K562 treated with DMSO at 1 percent for 12 hours (cell line): ENCODE measurements around the gene PSPN. TPM values are rescaled to one million over a fixed set of nuclear protein-coding genes. Genes with fewer than 3 reads are reported as not detected.

ENCODE experiments used
- total RNA-seq: library from RNA; unstranded; fragments of 300-600 nt; gene quantifications from 2 replicates; pipeline ENCODE4 v1.2.3, GENCODE V29; 2022; ENCODE audit not compliant: insufficient read depth

Gene PSPN, protein sequence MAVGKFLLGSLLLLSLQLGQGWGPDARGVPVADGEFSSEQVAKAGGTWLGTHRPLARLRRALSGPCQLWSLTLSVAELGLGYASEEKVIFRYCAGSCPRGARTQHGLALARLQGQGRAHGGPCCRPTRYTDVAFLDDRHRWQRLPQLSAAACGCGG
- 3.5 and 3.9 TPM in 2 replicates for total RNA-seq

GRCh38 chr19:6375411-6376010, at the start of gene PSPN:
Gene PSPN (minus strand): TSS chr19:6375933. CDS start chr19:6375849, 84 bp downstream.

GRCh38 chr19:6424195-6424938, 48.6 kb upstream of the PSPN start, which contains the start of gene KHSRP:
Gene KHSRP (minus strand): TSS chr19:6424811. CDS start chr19:6424701, 110 bp downstream.

DNA sequence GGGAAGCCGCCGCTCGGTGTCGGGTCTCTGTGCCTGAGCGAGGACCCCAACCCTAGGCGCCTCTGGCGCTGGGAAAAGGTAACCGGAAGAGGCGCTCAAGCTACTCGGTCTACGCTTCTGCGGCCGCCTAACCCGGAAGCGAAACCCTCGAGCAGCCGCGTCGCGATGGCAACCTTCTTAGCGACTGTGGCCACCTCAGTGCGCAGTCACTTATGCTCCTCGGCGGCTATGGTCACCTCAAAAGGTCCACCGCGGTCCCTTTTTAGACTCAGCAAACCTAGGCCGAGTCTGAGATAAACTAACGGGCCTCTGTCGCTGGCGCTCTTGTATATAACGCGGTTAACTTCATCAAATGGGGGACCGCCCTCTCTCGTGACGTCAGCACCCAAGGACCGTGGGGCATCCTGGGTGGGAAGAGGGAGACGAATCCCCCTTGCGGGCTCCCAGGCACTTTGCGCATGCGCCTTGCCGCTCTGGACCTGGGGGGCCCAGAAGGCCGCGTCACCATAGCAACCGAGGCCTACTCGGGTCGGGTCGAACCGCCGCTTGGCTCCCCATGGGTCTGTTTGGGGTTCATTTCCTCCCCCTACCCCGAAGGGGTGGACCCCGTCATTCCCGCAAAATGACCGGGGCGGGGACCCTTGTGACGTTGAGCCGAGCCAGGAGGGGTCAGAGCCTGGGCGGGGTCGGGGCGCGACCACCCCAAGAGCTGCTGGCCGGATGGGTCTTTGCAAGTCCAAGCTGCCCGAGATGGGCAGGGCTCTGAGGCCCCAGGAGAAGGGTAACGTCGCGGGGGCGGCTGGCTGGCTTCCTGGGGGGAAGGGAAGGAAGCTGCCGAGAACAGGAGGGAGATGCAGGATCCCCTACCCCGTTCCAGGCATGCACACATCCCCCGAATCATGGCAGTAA, 17.6 kb upstream of the PSPN start, which contains the start of gene GTF2F1:
GTF2F1 (minus strand) TSS at position 91 of the 909 bp plus-strand sequence. CDS start 169 bp downstream, outside the sequence.

GRCh38 chr19:6372594-6373095, 3.1 kb downstream of the PSPN start, which contains the start of gene ALKBH7:
Gene ALKBH7 (plus strand): TSS chr19:6372794. CDS start chr19:6372821, 27 bp downstream.

DNA sequence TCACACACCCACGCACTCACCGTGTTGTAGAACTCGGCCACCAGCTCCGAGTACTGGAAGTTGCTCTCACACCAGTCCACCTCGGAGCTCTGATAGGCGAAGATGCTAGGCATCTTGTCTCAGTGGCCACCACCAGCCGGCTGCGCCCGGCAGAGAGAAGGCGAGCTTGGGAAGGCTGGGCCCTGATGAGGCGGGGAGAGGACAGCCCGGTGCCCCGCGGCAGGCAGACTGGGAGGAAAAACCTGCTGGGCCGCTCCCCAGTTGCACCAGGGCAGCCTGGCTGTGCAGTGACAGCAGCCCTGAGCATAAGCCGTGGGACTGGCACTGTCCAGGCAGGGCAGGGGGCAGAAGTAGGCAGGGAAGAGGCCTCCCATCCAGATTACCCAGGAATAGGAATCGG, 42.3 kb downstream of the PSPN start, which contains the start of gene ACER1:
ACER1 (minus strand) TSS at position 174 of the 400 bp plus-strand sequence; CDS start at position 113, 61 bp downstream.

Other genes with a start within 250 kb of the PSPN start
- gene ACSBG2, start 240.3 kb downstream of the PSPN start, total RNA-seq = not detected in 2 replicates
- 29.9 and 56.8 TPM in 2 replicates for gene MLLT1, start 96.0 kb downstream of the PSPN start, total RNA-seq
- gene ACER1, start 42.3 kb downstream of the PSPN start, total RNA-seq = not detected in 2 replicates
- 96.4 and 138 TPM in 2 replicates for gene CLPP, start 14.4 kb downstream of the PSPN start, total RNA-seq
- gene ALKBH7, start 3.1 kb downstream of the PSPN start, total RNA-seq = 104 and 151 TPM in 2 replicates
- gene GTF2F1, start 17.2 kb upstream of the PSPN start, total RNA-seq = 73.1 and 81.2 TPM in 2 replicates
- gene KHSRP, start 48.9 kb upstream of the PSPN start, total RNA-seq = 243 and 502 TPM in 2 replicates
- gene SLC25A41, start 57.8 kb upstream of the PSPN start, total RNA-seq = 1.5 and 2.0 TPM in 2 replicates
- gene SLC25A23, start 83.9 kb upstream of the PSPN start, total RNA-seq = 28.6 and 71.9 TPM in 2 replicates
- not detected in 2 replicates for gene CRB3, start 88.3 kb upstream of the PSPN start, total RNA-seq
- 1.5 and 2.3 TPM in 2 replicates for gene DENND1C, start 105.9 kb upstream of the PSPN start, total RNA-seq
- 5.8 and 6.0 TPM in 2 replicates for gene TUBB4A, start 126.4 kb upstream of the PSPN start, total RNA-seq
- 35.3 and 42.9 TPM in 2 replicates for gene TNFSF9, start 155.1 kb upstream of the PSPN start, total RNA-seq
- 4.8 and 5.3 TPM in 2 replicates for gene CD70, start 215.2 kb upstream of the PSPN start, total RNA-seq